GM21723 (cell line): ENCODE measurements around the gene SLC25A26.
"Not testable (repeated sequence)": the region's sequence is repeated elsewhere in the genome, so short reads cannot be mapped to it uniquely, and the experiment has no call there.

Experiments
- ATAC-seq: cut with Tn5 transposase; IDR thresholded peaks from one replicate; pipeline ENCODE4 v1.9.1; 2021; ENCODE audit warnings: mild to moderate bottlenecking, moderate library complexity; ENCODE audit not compliant: unreplicated experiment

SLC25A26 gene

DNA sequence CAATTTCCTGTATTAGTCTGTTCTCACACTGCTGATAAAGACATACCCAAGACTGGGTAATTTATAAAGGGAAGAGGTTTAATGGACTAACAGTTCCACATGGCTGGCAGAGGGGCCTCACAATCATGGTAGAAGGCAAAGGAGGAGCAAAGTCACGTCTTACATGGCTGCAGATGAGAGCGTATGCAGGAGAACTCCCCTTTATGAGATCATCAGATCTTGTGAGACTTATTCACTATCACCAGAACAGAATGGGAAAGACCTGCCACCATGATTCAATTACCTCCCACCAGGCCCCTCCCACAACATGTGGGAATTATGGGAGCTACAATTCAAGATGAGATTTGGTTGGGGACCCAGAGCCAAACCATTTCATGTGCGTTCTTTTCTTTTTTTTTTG, 5.3 kb downstream of the SLC25A26 start:
- not testable (repeated sequence) for ATAC-seq

DNA sequence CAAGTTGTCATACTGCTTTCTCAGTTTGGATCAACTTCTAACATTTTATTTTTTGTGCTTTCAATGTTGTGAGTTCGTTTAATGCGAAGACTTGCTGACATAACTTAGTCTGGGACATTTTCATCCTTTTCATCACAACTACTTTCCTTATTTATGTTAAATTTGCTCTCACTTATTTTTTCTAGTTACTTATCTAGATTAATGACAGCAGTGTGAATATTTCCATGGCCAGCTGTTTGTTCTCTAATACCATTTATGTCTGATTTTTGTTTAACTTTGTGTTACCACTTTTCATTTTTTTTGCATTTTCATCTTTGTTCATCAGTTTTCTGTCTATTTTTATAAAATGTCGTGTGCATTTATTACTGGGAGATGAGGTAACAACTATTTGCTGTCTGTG, 6.2 kb downstream of the SLC25A26 start:
- no peak for ATAC-seq

DNA sequence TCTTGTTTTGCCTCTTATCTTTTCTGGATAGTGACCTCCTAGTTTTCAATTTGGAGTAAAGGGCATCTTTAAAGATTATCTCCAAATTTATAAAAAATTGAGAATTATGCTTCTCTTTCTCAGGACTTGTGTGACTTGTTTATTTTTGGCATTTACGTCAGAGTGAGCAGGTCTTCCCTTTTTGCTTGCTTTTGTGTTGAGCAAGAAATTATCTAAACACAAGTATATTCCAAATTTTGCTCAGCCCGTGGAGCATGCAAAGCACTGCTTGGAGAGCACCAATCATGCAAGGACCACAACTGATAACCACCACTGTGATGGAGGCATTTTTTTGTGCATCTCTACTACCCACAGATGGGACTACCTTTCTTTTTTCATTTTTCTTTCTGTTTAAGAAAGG, 7.1 kb downstream of the SLC25A26 start:
- ATAC-seq: no peak

DNA sequence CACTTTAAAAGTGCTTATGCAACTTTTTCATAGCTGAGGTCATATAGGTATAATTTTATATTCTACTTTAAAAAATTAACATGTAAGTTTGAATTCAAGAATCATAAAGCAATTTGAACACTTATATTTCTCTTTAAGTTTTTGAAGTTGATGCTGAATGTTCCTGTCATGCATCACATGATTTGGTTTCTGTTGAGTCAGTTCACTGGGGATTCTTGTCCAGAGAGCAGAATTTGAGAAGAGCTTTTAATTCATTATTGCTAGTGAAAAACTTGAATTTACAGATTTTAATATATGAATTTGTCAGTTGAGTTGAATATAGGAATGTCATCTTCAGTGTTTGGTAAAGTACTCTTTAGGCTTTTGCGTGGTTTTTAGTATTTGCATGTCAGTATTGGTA, 7.9 kb downstream of the SLC25A26 start:
- ATAC-seq: no peak

DNA sequence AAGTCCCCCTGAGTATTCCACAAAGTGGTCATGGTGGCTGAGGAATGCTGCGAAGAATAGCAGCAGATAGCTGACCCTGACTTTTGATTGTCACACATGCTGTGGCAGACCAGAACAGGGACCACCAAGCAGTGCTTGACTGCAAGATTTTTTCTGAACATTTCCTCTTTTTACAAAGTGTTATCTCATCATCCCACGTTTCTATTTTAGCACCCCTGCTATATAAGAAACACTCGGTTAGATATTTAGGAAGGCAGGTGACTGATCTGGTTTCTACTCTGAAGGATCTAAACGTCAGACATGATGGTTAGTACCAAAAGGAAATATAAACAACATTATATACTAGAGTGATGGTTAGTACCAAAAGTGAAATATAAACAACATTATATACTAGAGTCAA, 9.1 kb downstream of the SLC25A26 start:
- no peak for ATAC-seq

DNA sequence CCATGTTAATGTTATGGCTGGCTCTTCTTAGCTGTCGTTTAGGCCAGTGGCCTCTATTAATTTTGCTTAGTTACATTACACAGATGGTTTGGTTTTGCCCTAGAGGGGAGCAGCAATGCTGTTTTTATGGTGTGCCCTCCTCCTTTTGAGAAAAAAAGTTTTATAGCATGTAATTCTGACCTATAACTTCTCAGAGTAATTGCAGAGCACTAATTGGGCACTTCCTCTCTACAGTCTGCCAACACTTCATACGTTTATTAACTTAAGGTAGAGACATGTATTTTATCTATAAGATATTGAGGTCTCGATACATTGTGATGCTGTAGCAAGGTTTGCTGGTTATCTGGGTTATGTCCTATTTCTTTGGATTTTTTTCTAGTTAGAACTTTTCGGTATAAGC, 12.2 kb downstream of the SLC25A26 start:
- no peak for ATAC-seq

DNA sequence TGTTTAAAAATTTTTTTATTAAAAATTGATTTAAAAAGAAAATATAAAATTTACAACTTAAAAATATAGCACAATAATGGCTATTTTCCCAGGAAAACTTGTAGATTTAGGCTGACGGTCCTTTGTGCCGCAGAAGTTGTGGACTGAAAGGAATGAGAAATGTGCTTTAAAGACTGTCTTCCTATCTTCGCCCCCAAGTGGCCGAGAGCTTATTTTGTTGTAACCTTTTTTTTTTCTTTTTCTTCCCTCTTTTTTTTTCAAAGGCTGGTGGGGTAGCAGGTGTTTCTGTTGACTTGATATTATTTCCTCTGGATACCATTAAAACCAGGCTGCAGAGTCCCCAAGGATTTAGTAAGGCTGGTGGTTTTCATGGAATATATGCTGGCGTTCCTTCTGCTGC, 15.5 kb downstream of the SLC25A26 start:
- no peak for ATAC-seq

DNA sequence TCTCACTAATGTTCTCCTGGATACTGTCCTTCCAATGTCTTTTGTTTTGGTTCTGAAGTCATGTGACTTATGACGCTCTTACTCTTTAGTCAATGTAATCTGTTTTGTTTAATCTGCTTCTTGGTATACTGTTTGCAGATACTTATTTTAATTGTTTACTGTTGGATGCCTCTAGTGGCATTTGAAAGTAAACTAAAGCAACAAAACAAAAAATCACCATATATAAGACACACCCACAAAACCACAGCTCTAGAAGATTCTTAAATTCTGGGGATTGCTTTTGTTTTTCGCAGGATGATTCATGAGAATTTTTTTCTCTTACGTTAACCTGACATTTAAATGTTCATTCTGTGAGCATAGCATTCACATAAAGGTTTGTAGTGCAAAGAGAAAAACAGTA, 16.8 kb downstream of the SLC25A26 start:
- ATAC-seq: no peak

DNA sequence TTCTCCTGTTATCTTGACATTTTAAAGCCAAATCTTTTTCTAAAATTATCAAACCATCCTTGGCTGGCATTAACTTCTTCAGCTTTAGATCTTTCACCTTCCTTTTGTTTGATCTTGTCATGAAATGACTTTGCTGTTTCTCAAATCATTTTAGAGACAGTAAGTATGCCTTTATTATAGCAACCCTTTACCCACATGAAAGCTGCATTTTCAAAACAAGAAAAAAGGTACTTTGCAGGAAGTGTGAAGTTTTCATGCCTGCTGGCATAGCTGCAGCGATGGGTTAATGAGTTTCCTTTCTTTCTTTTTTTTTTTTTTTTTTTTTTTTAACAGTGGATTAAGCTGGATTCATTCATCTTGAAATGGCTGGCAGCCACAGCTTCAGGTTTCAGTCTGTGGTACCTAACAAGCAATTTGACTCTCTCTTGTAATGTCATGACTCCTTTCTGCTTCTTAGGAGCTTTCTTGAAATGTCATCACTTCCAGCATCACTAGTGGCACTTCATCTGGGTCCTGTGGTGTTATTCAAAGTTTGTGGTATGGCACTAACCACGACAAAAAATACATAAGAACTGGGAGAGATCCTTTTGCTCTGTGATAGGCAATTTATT, 18.8 kb downstream of the SLC25A26 start:
- no peak for ATAC-seq

DNA sequence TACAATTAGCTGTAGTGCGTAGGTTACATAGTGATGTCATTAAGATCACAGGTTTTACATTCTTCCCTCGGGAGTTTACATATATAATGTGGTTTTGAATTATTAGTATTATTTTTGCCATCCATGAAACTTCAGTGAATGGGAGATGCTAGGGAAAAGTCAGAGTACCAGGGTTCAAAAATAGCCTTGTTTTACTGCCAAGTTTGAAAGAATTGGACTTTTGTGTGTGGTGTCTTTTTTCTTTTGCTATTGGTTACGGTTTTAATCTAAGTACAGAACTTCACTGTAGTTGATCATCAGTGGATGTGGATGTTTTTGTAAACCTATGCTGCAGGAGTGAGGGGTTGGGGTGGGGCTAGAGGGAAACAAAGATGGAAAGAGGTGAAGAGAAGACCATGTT, 20.7 kb downstream of the SLC25A26 start:
- ATAC-seq: no peak

DNA sequence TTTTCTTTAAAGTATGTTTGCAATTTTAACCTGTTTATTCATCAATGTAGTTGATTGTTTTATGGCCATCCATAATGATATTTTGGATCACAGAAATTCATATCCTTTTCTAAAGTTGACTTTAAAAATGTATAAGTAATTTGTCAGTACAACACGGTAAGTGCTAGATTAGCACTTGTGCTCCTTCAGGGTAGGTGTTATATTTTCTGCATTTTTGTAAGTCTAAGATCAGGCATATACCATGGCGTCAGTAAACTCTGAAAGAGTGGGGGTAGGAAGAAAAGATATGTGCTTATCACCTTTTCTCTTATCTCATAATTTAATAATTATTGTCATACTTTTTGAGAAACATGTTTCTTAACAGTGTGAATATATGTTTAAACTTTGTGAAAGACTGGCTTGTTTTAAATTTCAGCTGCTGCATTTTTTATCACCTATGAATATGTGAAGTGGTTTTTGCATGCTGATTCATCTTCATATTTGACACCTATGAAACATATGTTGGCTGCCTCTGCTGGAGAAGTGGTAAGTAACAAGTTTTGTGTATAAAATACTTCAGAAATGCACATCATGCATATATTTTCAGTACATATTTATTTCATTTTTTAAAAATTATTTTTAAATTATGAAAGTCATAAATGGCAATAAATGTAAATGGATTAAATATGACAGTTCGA, 22.1 kb downstream of the SLC25A26 start:
- ATAC-seq: no peak

DNA sequence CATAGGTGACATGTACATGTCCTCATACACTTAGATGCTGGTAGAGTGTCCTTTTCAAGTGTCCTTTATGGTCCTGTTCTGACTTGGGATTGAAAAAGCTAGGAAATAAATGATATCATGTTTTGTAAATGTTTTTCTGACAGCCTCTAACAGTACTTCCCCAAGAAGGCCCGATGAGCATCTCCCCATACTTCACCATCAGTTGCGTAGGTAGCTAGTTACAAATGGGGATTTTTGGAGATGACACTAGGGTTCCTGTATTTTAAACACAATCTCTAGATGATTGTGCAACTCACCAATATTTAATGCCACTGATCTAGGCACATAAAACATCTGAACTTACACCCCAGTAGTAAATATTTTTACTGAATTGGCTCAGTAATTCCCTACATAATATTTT, 27.8 kb downstream of the SLC25A26 start:
- no peak for ATAC-seq

DNA sequence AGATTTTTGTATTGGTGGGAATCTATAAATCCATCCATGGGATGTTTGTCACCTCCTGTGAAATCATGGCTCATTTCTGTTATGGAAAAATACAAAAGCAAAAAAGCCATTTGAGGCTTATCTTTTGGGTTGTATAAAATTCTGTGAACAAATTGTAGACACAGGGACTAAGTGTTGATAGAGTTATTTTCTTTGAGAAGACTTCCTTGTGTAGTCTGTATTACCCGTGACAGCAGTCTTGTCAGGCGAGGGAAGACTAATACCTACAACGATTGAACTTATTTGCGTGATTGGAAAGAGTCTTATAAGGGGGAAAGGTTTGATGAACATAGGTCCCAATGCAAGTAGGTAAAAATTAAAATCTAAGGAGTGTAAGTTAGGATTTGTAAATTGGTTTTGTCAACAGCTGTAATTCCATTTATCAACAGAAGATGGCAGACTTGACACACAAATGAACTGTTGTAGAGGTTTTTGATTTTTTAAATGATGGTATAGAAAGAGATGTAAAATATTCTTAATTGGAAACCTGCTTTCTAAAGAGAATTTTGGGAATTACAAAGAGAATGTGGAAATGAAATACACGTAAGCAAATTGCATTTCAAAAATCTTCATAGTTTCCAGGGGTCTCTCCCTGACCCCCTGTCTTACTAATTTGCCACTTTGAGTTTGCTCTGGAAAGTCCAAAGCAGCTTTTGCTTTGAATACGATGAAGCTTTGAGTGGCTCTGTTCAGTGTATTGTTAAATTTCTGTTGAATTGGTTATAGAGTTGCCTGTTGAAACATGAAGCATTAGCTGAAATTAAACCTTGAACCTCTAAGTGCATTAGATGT, 33.2 kb downstream of the SLC25A26 start:
- no peak for ATAC-seq

DNA sequence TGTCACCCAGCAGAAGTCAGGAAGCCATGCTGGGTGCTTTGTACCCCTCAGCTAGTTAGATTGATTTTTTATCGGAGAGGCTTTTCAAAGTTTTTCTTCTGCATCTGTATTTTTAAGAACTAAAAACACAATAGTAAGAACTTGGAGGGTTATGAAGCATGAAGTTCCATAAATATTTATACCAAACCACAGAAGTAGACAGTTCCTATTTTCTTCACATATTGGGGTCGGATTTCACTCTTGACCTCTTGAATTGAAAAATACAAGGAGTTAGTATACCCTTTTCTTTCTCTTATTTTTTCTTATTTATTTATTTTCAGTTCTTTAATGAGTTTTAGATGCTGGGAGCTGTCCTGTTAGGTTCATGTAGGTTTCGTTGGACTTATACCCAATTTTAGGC, 35.1 kb downstream of the SLC25A26 start:
- ATAC-seq: no peak

DNA sequence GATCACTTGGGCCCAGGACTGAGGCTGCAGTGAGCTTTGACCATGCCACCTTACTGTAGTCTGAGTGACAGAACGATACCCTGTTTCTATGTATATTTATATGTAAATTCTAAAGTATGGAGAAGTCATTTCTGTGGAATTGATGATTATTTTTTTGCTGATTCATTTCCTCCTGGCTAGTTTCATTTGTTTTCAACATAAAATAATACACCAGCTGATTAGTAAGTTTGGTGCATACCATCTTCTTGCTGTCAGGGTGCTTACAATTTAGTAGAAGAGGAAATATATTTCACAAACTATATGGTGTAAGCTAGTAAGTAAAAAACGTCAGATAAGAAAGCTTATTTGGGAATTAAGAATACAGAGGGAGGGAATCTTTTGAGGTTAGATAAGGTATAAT, 36.0 kb downstream of the SLC25A26 start:
- no peak for ATAC-seq

DNA sequence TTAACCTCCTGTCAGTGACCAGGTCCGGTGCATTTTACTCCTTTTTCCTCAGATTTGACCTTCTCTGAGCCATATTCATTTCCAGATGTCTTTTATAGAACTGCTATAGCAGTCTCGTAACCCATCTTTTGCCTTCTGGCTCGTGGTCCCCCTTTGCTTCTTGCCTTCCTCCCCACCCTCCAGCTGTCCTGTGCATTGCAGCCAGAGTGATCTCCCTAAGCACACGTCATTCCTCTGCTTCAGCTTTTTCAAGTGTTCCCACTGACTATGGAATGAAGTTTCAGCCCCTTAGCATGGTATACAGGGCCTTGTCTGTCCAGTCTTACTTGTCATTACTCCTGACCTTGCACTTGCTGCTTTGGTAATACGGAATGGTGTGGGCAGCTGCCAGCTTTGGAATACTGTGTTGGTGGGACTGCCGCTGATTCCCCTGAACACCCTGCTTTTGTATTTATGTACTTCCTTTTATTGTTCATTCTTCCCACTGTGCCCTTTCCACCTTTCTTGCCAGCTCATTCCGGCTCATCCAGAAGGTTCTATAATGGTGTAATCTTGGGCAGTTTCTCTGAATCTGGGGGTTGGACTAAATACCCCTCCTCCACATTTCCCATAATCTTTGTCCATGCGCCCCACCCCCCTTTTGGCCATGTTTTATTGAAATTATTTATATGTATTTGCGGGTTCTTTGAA, 38.9 kb downstream of the SLC25A26 start:
- ATAC-seq: no peak

DNA sequence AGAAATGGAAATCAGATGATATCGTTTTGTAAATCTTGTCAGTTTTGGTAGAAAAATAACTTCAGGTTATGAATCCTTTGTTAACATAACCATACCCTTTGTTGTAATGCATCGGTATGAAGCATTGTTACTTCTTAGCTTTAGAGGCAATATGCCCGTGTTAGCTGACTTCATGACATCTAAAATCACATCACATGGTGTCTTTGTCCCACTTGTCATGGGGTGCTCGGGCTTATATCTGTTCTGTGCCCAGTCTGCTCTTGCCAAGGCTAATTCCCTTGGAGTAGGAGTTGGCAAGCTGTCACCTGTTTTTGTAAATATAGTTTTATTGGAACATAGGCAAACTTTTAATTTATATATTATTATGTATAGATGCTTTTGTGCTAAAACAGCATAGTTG, 39.6 kb downstream of the SLC25A26 start:
- ATAC-seq: no peak

DNA sequence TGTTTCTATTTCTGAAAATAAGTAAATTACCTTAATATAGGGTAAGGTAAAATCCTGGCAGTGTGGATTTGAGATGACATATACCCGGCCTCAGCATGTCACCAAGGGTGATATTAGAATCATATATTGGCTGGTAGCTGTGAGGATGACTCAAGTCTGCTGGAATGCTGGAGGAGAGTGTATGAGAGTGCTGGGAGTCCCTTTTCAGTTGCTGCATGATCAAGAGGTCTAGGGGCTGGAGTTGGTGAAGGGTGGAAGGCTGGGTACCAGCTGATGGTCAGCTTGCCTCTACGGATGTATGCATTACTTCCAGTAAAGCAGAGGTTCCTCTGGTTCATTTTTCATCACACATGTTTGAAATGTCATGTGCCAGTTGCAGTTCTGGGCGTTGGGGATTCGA, 40.6 kb downstream of the SLC25A26 start:
- ATAC-seq: no peak

DNA sequence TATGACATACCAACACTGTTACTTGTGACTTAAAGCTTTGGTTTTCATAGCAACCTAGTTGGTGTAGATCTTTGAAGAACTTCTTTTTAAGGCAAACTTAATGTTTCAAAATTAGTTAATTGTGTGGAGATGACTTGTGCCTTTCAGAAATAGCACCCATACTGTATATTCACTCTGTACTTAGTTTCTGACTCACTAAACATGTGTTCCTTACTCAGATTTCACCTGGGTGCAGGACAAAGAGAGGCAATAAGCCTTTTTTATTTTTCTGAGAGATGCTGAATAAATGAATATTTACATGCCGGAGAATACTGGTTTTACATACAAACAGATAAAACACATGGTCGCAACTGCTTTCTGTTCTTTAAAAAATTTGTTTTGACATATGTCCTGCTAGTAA, 44.8 kb downstream of the SLC25A26 start:
- no peak for ATAC-seq

DNA sequence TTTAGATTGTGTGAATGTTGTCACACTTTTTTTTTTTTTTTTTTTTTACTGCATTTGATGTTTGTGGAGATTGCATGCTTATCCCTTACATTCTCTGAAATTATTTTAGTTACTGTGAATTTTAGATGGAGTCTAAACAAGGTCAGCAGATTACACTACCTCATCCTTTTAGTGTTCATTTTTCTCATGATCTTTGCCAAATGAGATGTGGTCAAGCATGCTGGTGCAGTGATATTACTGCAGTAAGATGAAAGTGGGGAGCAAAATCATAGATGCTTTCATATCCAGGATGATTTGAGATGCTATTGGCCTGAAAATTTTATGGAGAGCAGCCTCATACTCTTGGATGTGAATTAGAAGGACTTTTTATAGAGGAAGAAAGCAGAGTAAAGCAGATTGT, 45.8 kb downstream of the SLC25A26 start:
- no peak for ATAC-seq

DNA sequence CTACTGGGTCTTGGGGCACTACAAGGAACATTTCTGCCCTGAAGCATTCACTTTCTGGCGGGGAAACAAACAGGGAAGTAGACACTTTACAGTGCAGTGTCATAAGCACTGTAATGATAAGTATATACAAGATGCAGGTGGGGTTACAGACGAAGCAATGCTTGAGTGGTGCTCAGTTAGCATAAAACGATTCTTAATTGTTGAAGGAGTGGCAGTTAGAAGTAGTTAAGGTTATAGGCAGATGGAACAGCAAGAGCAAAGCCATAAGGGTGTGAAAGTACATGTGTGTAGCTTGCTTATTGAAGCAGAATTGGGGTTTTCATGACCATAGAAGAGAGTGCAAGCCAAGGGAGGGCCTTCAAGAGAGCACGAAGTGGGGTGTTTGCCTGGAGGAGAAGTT, 46.2 kb downstream of the SLC25A26 start:
- ATAC-seq: no peak

DNA sequence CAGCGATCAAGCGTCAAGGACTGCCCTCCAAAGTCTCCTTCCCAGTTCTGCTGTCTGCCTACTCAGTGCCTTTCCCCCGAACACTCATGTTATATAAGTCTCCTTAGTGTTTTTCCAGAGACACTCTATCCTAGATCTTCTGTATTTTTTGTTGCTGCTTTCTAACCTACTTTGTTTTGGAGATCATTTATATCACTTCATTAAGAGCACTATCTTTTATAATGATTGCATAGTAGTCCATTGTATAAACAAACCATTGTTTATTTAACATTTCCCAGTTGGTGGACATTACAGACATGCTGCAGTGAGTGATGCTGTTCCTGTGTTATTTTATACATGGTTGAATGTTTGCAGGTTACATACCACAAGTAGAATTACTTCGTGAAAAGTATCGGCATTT, 47.1 kb downstream of the SLC25A26 start:
- ATAC-seq: no peak
